ENCODE results near the gene TCL1B. TPM values are rescaled to one million over a fixed set of nuclear protein-coding genes. Genes with fewer than 3 reads are reported as not detected.

The TCL1B gene
- total and polyA plus RNA-seq, 2 of the 8 experiments (the other 6 are each of a cell fraction or from before 2014, with no cell fraction given): 9.6 to 11.5 TPM

DNA sequence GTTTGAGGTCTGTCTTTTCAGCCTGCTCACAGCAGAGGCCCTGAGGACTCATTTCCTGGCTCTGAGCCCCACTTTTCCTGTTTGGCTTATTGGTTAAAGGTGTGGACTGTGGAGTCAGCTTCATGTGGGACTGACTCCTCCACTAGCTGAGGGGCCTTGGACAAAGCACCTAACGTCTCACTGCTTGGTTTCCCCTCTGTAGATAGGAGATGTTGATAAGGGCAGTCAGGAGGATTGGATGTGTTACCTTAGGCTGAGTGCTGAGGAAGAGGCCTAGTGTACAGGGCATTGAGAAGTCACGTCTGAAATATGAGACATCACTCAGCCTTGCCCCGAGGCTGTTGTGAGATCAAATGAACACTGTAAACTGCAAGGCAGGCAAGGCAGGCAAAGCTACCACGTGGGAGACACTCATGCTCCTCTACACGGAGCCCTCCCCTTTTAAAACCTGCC is 54.8 kb downstream of the TCL1B start (continued):
- TF ChIP-seq RBBP5 (IDR thresholded peaks at IDR 0.05; ENCODE audit: borderline replicate concordance, low read depth, low read length): no peak
- TF ChIP-seq SUZ12 (IDR thresholded peaks at IDR 0.05; ENCODE audit: low read length): no peak
- TF ChIP-seq SP4 (IDR thresholded peaks at IDR 0.05; ENCODE audit: low read length): no peak
- no peak for TF ChIP-seq FOSL1 (IDR thresholded peaks at IDR 0.05; ENCODE audit: insufficient read depth, low read depth, low read length)
- no peak for TF ChIP-seq EZH2 (IDR thresholded peaks at IDR 0.05; ENCODE audit: low read depth, low read length, severe bottlenecking)
- no peak for TF ChIP-seq NRF1 (IDR thresholded peaks at IDR 0.05; ENCODE audit: low read depth, low read length)
- no peak for TF ChIP-seq ATF3 (IDR thresholded peaks at IDR 0.05; ENCODE audit: insufficient read depth, low read depth, low read length)
